B cell (primary cell): ENCODE measurements around the gene MAPKAP1. TPM values are rescaled to one million over a fixed set of nuclear protein-coding genes. Genes with fewer than 3 reads are reported as not detected.

Experiments used
- ATAC-seq: fragments of 200-7000 bp; cut with Tn5 transposase; one replicate; pipeline ENCODE4 v1.10.0; 2021; ENCODE audit warnings: low read depth, mild to moderate bottlenecking, moderate number of reproducible peaks, moderate library complexity
- CTCF ChIA-PET: fragments of 350-600 bp; sonication (Branson Sonifier 250); formaldehyde crosslinking; loops from one replicate; lab custom pipeline; 2021; ENCODE audit warnings: antibody characterized with exemption, inconsistent platforms; lab: Charles Lee
- POLR2A ChIA-PET: fragments of 350-600 bp; sonication (Branson Sonifier 250); formaldehyde crosslinking; loops from one replicate; lab custom pipeline; 2021; ENCODE audit warnings: antibody characterized with exemption; lab: Charles Lee
- DNase-seq: peaks from one replicate; pipeline ENCODE4 v3.0.0; 2013
- H2AFZ ChIP-seq: 2 replicates; pipeline ENCODE4 v1.6.1; 2012; ENCODE audit warnings: mild to moderate bottlenecking, low read depth, low read length; ENCODE audit not compliant: insufficient read depth, poor library complexity, severe bottlenecking
- H3K27ac ChIP-seq, 2 donors: 1 replicate in 1 of 2; 2 replicates in 1 of 2; pipeline ENCODE4 v1.5.1; 2012 to 2013; ENCODE audit warnings: low read length in 2 of 2, mild to moderate bottlenecking in 2 of 2, moderate library complexity in 1 of 2
- H3K27me3 ChIP-seq, 4 experiments: fragments of 200-600 bp in 1 of 4; sonication (generic) in 1 of 4; replicated peaks in 1 of 4; 1 replicate in 2 of 4; 2 replicates in 2 of 4; pipeline versions ENCODE4 v1.6.1 to v1.7.0; 2013 to 2016; ENCODE audit warnings: low read length in 3 of 4, mild to moderate bottlenecking in 2 of 4, mixed read lengths in 1 of 4, moderate library complexity in 1 of 4; ENCODE audit not compliant: insufficient read depth in 4 of 4, control insufficient read depth in 3 of 4; ENCODE audit errors: control extremely low read depth in 1 of 4
- H3K36me3 ChIP-seq, 2 experiments: replicated peaks in 1 of 2; 1 replicate in 1 of 2; 2 replicates in 1 of 2; pipeline versions ENCODE4 v1.6.1 to v1.7.1; 2013; ENCODE audit warnings: low read length in 1 of 2; ENCODE audit not compliant: insufficient read depth in 2 of 2, control insufficient read depth in 1 of 2; ENCODE audit errors: control extremely low read depth in 1 of 2, extremely low read depth in 1 of 2
- H3K4me1 ChIP-seq, 2 donors: fragments of 200-600 bp in 1 of 2; sonication (generic) in 1 of 2; 1 replicate in 1 of 2; 2 replicates in 1 of 2; pipeline versions ENCODE4 v1.5.1 to v1.6.1; 2013 to 2017; ENCODE audit warnings: low read length in 2 of 2; ENCODE audit not compliant: control insufficient read depth in 2 of 2, insufficient read depth in 2 of 2
- H3K4me2 ChIP-seq: replicated peaks from 2 replicates; pipeline ENCODE3; 2012; ENCODE audit warnings: mild to moderate bottlenecking, low read depth, low read length; ENCODE audit not compliant: poor library complexity, severe bottlenecking
- H3K4me3 ChIP-seq, 5 experiments: fragments of 200-600 bp in 1 of 5; sonication (generic) in 1 of 5; 1 replicate in 3 of 5; 2 replicates in 2 of 5; pipeline versions ENCODE4 v1.5.1 to v1.7.0; 2011 to 2016; ENCODE audit warnings: low read length in 4 of 5, mild to moderate bottlenecking in 4 of 5, low read depth in 2 of 5, control low read depth in 1 of 5, moderate library complexity in 1 of 5; ENCODE audit not compliant: insufficient read depth in 1 of 5; ENCODE audit errors: control extremely low read depth in 1 of 5, extremely low read depth in 1 of 5
- H3K79me2 ChIP-seq: fragments of 200-600 bp; sonication (generic); one replicate; pipeline ENCODE4 v1.6.0; 2016; ENCODE audit warnings: low read length; ENCODE audit not compliant: control insufficient read depth, insufficient read depth
- H3K9ac ChIP-seq: fragments of 200-600 bp; sonication (generic); 2 replicates; pipeline ENCODE4 v1.6.1; 2017; ENCODE audit warnings: mild to moderate bottlenecking, low read length, moderate library complexity
- H3K9me3 ChIP-seq, 3 donors: one replicate each; pipeline versions ENCODE4 v1.6.1 to v1.7.1; 2013; ENCODE audit warnings: low read length in 2 of 3; ENCODE audit not compliant: control insufficient read depth in 2 of 3, insufficient read depth in 1 of 3; ENCODE audit errors: control extremely low read depth in 1 of 3
- H4K20me1 ChIP-seq: 2 replicates; pipeline ENCODE4 v1.6.0; 2012; ENCODE audit warnings: mild to moderate bottlenecking, low read length; ENCODE audit not compliant: insufficient read depth, control insufficient read depth, poor library complexity, severe bottlenecking
- H3K27ac Mint-ChIP-seq: one replicate; pipeline ENCODE4 v1.8.0; 2021; ENCODE audit warnings: mixed read lengths
- H3K27me3 Mint-ChIP-seq: one replicate; pipeline ENCODE4 v1.8.0; 2021; ENCODE audit warnings: mixed read lengths
- H3K4me1 Mint-ChIP-seq: one replicate; pipeline ENCODE4 v1.8.0; 2021; ENCODE audit warnings: mixed read lengths
- H3K4me3 Mint-ChIP-seq: one replicate; pipeline ENCODE4 v1.8.0; 2021; ENCODE audit warnings: mixed read lengths
- H3K9me3 Mint-ChIP-seq: one replicate; pipeline ENCODE4 v1.8.0; 2022; ENCODE audit warnings: mixed read lengths; ENCODE audit not compliant: insufficient read depth
- CTCF ChIP-seq: fragments of 200-600 bp; IDR thresholded peaks from one replicate; pipeline ENCODE4 v1.8.0; 2022; ENCODE audit warnings: antibody characterized with exemption, mild to moderate bottlenecking
- EZH2 ChIP-seq: IDR thresholded peaks from 2 replicates; pipeline ENCODE4 v1.6.1; 2012; ENCODE audit warnings: borderline replicate concordance, low read depth, mild to moderate bottlenecking, moderate library complexity, low read length; ENCODE audit not compliant: insufficient read depth, poor library complexity, severe bottlenecking
- WGBS: methylation state at CpG from one replicate; pipeline ENCODE4 v1.1.5; 2013; ENCODE audit warnings: missing lambda C conversion rate; ENCODE audit not compliant: insufficient coverage; 5-methylcytosine and 5-hydroxymethylcytosine counted together
- intact Hi-C: fragments of 100-400 bp; cut with micrococcal nuclease; formaldehyde crosslinking; loops from one replicate; pipeline ENCODE4 v1.10.0; 2022
- polyA plus RNA-seq: library from polyadenylated mRNA; depleted of rRNA; stranded (reverse); fragments of >200 nt; gene quantifications from 2 replicates; pipeline ENCODE4 v1.2.3, GENCODE V29; 2012
- total RNA-seq, 2 donors: library from RNA; stranded (reverse); fragments of 120-200 nt in 1 of 2; gene quantifications; 1 replicate in 1 of 2; 2 replicates in 1 of 2; pipeline versions ENCODE4 v1.2.3 to v1.2.4, GENCODE V29; 2013 to 2022

Gene MAPKAP1
- total and polyA plus RNA-seq, 2 donors (not counting 1 experiment from before 2014, with no cell fraction given): 51.6 to 62.4 TPM

GRCh38 chr9:125541840-125542243 is 165.2 kb downstream of the MAPKAP1 start:
- TF ChIP-seq CTCF (no peak), EZH2 (no peak)
- Histone ChIP-seq H3K9me3 (no peaks in the 10 kb centered on the region), H3K27me3 (no peaks in the 10 kb centered on the region), H2AFZ (no peak overlapping the region), H3K4me1 (no peaks in the 10 kb centered on the region), H3K9ac (no peak overlapping the region), H3K79me2 (no peaks in the 10 kb centered on the region), H3K4me3 (no peak overlapping the region), H4K20me1 (no peaks in the 10 kb centered on the region), H3K36me3 (peaks cover 0 to 28% of the 10 kb centered on the region in 2 experiments), H3K27ac (no peak overlapping the region), H3K4me2 (no peak overlapping the region)
- H3K4me1 Mint-ChIP-seq: peaks cover 9% of the 10 kb centered on the region
- H3K27ac Mint-ChIP-seq: no peak overlapping the region
- DNase-seq (no peak), ATAC-seq (no peak)
- intact Hi-C loops: no loop called here
- ChIA-PET POLR2A (no interaction called here), CTCF (interaction anchor here (0.7 to 1.9 kb wide), 4 partner anchors 11 to 102 kb away, joined by 3 to 6 read pairs (median 4); no protein-coding TSS in a partner anchor)
- no peaks in the 10 kb centered on the region for H3K9me3 Mint-ChIP-seq
- H3K27me3 Mint-ChIP-seq: no peaks in the 10 kb centered on the region
- 98% methylated on average over 12 of the region's 12 CpGs for WGBS
- no peak overlapping the region for H3K4me3 Mint-ChIP-seq

- no peaks in the 10 kb centered on the region for H3K79me2 ChIP-seq
- CTCF ChIA-PET: no interaction called here
- POLR2A ChIA-PET: no interaction called here
- TF ChIP-seq EZH2: no peak
- DNase-seq (no peak), ATAC-seq (no peak)
- Mint-ChIP-seq H3K9me3 (no peaks in the 10 kb centered on the region), H3K4me3 (no peak overlapping the region), H3K4me1 (peaks cover 9% of the 10 kb centered on the region), H3K27ac (no peak overlapping the region), H3K27me3 (no peaks in the 10 kb centered on the region)
- H3K9ac ChIP-seq: no peak overlapping the region
- intact Hi-C loops: no loop called here
- H3K4me2 ChIP-seq: no peak overlapping the region
- no peak overlapping the region for H2AFZ ChIP-seq
- WGBS: 93% methylated on average over 1 of the region's 3 CpGs
- no peaks in the 10 kb centered on the region for H3K27me3 ChIP-seq
- H3K9me3 ChIP-seq: no peaks in the 10 kb centered on the region
- H3K4me3 ChIP-seq: no peak overlapping the region
- no peak overlapping the region for H3K27ac ChIP-seq
- peaks cover 0 to 23% of the 10 kb centered on the region in 2 experiments for H3K36me3 ChIP-seq
- H3K4me1 ChIP-seq: peaks cover 7 to 8% of the 10 kb centered on the region in 2 donors
- H4K20me1 ChIP-seq: no peaks in the 10 kb centered on the region
Measured at GRCh38 chr9:125540497-125540896, 166.5 kb downstream of the MAPKAP1 start.
